ENCODE results near the gene WWC1. TPM values are rescaled to one million over a fixed set of nuclear protein-coding genes. Genes with fewer than 3 reads are reported as not detected.

WWC1 gene
- total RNA-seq, 1 experiment from 2014 or later = 97.7 TPM

GRCh38 chr5:168295574-168296201, 4.2 kb downstream of the WWC1 start:
- Histone ChIP-seq H3F3A (ENCODE audit: insufficient read depth, low read depth) (peaks cover 23% of the 10 kb centered on the region; the same call in 1 of the 2 replicates), H3K27ac (peak overlapping the region; percentile 48), H3K36me3 (ENCODE audit: low read depth) (peaks cover 14% of the 10 kb centered on the region), H4K20me1 (ENCODE audit: insufficient read depth) (peaks cover 39% of the 10 kb centered on the region), H3K9me2 (ENCODE audit: insufficient read depth) (no peaks in the 10 kb centered on the region), H3K4me3 (peak overlapping the region; percentile 63; the same call in 1 of the 2 replicates), H3K4me1 (replicated peaks; ENCODE audit: insufficient read depth) (peaks cover 66% of the 10 kb centered on the region), H2AFZ (no peak overlapping the region), H3K4me2 (peak overlapping the region; percentile 96), H3K9me3 (ENCODE audit: insufficient read depth, low read depth) (no peaks in the 10 kb centered on the region), H3K27me3 (ENCODE audit: insufficient read depth, low read depth) (no peaks in the 10 kb centered on the region), H3K79me2 (ENCODE audit: low read depth) (peaks cover 94% of the 10 kb centered on the region)
- CTCF ChIA-PET = interaction anchor here (0.7 to 1.4 kb wide), 6 partner anchors 18 to 192 kb away, joined by 3 to 6 read pairs (median 4); no protein-coding TSS in a partner anchor
- POLR2A ChIA-PET (ENCODE audit: unreplicated experiment) = interaction anchor here (0.6 to 0.9 kb wide), 6 partner anchors 18 to 106 kb away, joined by 3 to 8 read pairs (median 4); no protein-coding TSS in a partner anchor
- TF ChIP-seq EZH2 (IDR thresholded peaks at IDR 0.05; ENCODE audit: low read depth) (no peak), CTCF (conservative IDR thresholded peaks at IDR 0.05) (peak; percentile 78)
- DNase-seq = peak; percentile 75 to 82
- no TSS peak for BruUV-seq (replicated peaks)
- intact Hi-C loops (cut with micrococcal nuclease; ENCODE audit: unreplicated experiment) = loop anchor here (1.0 kb wide), 2 partner anchors 21 to 51 kb away; no protein-coding TSS in a partner anchor

GRCh38 chr5:168296682-168297081, 5.2 kb downstream of the WWC1 start:
- Histone ChIP-seq H3K27ac (no peak overlapping the region), H3F3A (ENCODE audit: insufficient read depth, low read depth) (peaks cover 27% of the 10 kb centered on the region), H3K4me2 (peak overlapping the region; percentile 96), H4K20me1 (ENCODE audit: insufficient read depth) (peaks cover 39% of the 10 kb centered on the region), H3K4me1 (replicated peaks; ENCODE audit: insufficient read depth) (peaks cover 71% of the 10 kb centered on the region), H3K27me3 (ENCODE audit: insufficient read depth, low read depth) (no peaks in the 10 kb centered on the region), H3K9me3 (ENCODE audit: insufficient read depth, low read depth) (no peaks in the 10 kb centered on the region), H3K4me3 (no peak overlapping the region), H2AFZ (no peak overlapping the region), H3K79me2 (ENCODE audit: low read depth) (peaks cover 96% of the 10 kb centered on the region), H3K36me3 (ENCODE audit: low read depth) (peaks cover 19% of the 10 kb centered on the region), H3K9me2 (ENCODE audit: insufficient read depth) (no peaks in the 10 kb centered on the region)
- DNase-seq = no peak
- intact Hi-C loops (cut with micrococcal nuclease; ENCODE audit: unreplicated experiment) = no loop called here
- TF ChIP-seq EZH2 (IDR thresholded peaks at IDR 0.05; ENCODE audit: low read depth) = no peak
- TF ChIP-seq CTCF (conservative IDR thresholded peaks at IDR 0.05) = no peak
- no TSS peak for BruUV-seq (replicated peaks)
- ChIA-PET CTCF (interaction anchor here (1.2 kb wide), 1 partner anchor 51 kb away, joined by 3 read pairs; no protein-coding TSS in a partner anchor), POLR2A (ENCODE audit: unreplicated experiment) (interaction anchor here (0.5 kb wide), 1 partner anchor 9 kb away, joined by 3 read pairs; no protein-coding TSS in a partner anchor)

- no peak for DNase-seq
- Histone ChIP-seq H3K9me3 (ENCODE audit: insufficient read depth, low read depth) (no peaks in the 10 kb centered on the region), H3K36me3 (ENCODE audit: low read depth) (peaks cover 24% of the 10 kb centered on the region), H3K79me2 (ENCODE audit: low read depth) (peaks cover 95% of the 10 kb centered on the region), H3K4me2 (no peak overlapping the region), H2AFZ (no peak overlapping the region), H3K27me3 (ENCODE audit: insufficient read depth, low read depth) (no peaks in the 10 kb centered on the region), H4K20me1 (ENCODE audit: insufficient read depth) (peaks cover 24% of the 10 kb centered on the region), H3K4me1 (replicated peaks; ENCODE audit: insufficient read depth) (peaks cover 85% of the 10 kb centered on the region), H3K9me2 (ENCODE audit: insufficient read depth) (no peaks in the 10 kb centered on the region), H3K4me3 (no peak overlapping the region), H3K27ac (0 out of 2 replicates have a peak overlapping the region, but pooled peaks have one; percentile 8), H3F3A (ENCODE audit: insufficient read depth, low read depth) (peaks cover 39% of the 10 kb centered on the region)
- TF ChIP-seq EZH2 (IDR thresholded peaks at IDR 0.05; ENCODE audit: low read depth) (no peak), CTCF (conservative IDR thresholded peaks at IDR 0.05) (no peak)
- intact Hi-C loops (cut with micrococcal nuclease; ENCODE audit: unreplicated experiment) = no loop called here
- ChIA-PET POLR2A (ENCODE audit: unreplicated experiment) (no interaction called here), CTCF (interaction anchor here (1.2 kb wide), 1 partner anchor 29 kb away, joined by 3 read pairs; no protein-coding TSS in a partner anchor)
- BruUV-seq (replicated peaks) = no TSS peak
Observed at GRCh38 chr5:168298949-168299348, 7.5 kb downstream of the WWC1 start.

All from PC-9 (cell line).